GM18858 (cell line): ENCODE data around the gene PGS1.

Source experiments
- ATAC-seq: cut with Tn5 transposase; IDR thresholded peaks from one replicate; pipeline ENCODE4 v1.9.1; 2021; ENCODE audit not compliant: unreplicated experiment

The PGS1 gene

GRCh38 chr17:78346605-78347250, 31.7 kb upstream of the PGS1 start:
- no peak for ATAC-seq

GRCh38 chr17:78347453-78347852, 31.0 kb upstream of the PGS1 start:
- ATAC-seq = no peak

DNA sequence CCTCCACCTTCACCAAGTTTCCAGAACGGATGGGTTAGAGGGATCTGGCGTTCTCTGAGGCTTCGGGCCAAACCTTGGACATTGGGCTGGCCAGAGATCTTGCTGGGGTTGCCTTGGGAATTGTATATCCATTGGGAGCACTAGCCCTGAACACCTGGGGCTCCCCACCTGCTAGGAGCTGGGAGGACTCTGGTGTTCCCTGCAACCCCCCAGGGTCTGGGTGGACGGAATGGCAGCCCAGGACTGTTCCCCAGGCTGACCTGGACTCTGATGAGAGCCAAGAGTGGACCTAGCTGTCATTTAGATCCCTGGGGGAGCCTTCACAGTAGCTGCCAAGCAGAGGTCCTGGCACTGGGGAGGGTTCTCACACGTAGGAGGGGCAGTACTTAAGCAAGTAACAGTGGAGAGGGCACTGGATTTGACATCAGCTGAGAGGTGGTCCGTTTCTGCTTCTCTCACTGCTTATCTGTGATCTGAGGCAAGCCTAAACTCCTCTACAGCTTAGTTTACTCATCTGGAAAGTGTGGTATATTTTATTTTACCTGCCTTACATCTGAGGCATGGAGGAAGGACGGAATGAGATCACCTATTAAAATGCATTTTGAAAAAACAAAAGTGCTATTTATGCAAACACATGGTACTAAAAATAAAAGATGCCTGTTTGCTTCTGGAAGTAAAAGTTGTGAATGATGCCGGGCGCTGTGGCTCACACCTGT, 30.2 kb upstream of the PGS1 start:
- no peak for ATAC-seq

DNA sequence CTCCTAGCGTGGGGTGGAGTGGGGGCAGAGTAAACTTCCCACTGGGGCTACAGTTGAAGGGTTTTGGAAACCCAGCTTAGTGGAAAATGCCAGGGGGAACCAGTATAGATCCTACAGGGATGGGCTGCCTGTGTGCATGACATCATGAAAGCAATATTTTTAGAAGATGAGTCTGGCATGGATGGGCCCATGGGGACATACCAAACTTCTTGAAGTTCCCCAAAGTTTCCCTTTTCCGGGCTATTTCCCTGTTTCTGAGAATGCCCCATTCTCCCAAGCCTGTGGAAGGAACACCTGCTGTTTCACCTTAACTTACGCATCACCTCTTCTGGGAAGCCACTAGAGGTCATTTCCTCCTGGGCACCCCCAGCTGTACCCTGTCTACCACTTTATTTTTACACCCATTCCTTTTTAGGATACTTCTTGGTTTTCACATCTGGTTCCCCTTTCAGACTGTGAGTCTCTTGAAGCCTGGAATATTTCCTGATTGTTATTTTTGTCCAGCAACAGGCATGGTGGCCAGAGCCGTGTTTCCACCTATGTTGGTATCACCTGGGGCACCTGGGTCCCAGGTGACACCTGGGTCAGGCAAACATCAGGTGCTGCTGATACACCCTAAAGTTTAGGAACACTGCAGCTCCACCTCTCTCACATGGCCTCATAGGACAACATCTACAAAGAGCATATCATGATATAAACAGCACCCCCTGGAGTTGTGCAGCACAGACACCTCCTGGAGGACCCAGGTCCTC, 28.4 kb upstream of the PGS1 start:
- ATAC-seq = no peak

DNA sequence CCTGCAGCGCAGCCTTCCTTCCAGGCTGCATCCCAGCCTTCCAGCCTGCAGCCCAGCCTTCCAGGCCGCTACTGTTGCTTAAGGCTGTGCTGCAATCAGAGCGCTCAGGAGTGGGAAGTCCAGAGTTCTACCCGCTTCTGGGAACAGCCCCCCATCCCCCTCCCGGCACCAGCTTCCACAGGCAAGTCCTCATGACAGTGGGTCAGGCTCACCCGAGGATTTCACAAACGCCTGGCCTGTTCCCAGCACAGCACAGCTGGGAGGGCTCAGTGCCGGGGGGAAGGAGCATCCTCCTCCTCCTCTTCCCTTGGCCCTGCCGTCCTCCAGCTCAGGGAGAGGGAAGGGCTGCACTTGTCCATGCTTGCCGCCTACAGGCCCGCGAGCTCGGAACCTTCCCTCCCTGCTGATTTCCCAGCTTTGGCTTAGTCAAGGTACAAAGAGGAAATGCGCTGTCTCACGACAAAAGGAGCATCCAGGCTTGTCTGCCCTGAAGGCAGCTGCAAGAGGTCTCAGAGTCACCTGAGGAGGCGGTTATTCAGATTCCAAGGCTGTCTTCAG, 26.9 kb upstream of the PGS1 start:
- ATAC-seq = no peak

GRCh38 chr17:78353834-78354233, 24.6 kb upstream of the PGS1 start:
- no peak for ATAC-seq

DNA sequence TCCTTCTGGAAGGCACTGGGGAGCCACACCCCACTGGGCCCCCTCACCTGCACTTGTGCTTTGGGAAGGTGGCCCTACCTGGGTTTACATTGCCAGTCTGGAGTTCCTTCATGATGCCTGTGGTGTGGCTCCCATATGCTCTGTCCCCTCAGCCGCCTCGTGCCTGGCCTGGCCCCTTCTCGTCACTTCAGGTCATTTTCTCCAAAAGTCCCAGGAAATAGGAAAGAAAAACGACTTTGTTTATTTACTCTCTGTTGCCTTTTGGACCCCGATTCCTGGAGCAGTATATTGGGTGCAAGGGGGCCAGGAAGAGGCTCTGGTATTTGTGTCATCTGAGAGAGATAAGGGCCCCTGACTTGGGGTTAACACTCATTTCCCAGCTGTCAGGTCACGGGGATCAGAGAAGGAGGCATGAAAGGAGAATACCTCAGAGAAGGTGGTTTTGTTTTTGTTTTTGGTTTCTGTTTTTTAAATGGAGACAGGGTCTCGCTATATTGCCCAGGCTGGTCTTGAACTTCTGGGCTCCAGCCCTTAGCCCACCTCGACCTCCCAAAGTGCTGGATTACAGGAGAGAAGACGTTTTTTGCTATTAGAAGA, 23.3 kb upstream of the PGS1 start:
- no peak for ATAC-seq

DNA sequence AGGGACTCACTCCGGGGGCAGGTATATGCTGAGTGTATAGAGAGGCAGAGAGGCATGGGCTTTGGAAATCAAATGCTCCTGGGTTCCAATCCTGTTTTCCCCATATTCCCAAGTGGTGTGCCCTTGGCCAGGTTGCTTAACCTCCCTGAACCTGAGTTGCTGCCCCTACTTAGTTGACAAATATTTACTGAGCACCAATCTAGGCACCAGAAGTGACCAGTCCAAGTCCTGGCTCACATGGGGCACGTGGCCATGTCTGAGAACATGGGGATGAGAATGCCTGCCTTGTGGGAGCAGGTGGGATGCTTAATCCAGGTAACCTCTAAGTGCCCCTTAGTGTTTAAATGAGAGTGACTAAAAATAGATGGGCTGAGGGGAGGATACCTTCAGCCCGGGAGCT, 22.7 kb upstream of the PGS1 start:
- no peak for ATAC-seq

DNA sequence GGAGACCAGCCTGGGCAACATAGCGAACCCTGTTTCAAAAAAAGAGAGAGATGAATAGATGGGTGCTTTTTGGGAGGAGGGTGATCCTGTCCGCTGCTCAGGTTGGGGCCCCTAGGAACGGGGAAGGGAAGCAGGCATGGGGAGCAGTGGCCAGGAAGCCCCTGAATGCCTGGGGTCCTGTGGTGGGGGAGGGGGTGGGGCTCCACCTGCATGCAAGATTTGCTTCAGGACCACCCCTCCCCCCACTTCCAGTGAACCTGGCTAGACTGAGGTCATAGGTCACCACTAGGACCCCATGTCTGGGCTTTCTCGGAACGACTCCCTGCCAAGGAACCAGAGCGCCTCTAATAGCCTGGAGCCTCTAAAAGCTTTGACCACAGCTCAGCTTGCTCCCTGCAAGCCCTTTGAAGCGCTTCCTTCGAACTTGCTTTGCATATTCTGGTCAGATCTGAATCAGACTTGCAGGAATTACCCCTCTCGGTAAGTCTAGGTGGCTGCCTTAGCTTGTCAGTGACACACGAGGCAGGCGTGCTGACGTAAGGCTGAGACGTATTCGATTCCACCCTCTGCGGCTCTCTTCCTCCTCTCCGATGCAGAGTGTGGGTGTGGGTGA, 22.2 kb upstream of the PGS1 start:
- peak; percentile 70 for ATAC-seq

- no peak for ATAC-seq
These were observed 21.3 kb upstream of the PGS1 start for GRCh38 chr17:78357177-78357586.

DNA sequence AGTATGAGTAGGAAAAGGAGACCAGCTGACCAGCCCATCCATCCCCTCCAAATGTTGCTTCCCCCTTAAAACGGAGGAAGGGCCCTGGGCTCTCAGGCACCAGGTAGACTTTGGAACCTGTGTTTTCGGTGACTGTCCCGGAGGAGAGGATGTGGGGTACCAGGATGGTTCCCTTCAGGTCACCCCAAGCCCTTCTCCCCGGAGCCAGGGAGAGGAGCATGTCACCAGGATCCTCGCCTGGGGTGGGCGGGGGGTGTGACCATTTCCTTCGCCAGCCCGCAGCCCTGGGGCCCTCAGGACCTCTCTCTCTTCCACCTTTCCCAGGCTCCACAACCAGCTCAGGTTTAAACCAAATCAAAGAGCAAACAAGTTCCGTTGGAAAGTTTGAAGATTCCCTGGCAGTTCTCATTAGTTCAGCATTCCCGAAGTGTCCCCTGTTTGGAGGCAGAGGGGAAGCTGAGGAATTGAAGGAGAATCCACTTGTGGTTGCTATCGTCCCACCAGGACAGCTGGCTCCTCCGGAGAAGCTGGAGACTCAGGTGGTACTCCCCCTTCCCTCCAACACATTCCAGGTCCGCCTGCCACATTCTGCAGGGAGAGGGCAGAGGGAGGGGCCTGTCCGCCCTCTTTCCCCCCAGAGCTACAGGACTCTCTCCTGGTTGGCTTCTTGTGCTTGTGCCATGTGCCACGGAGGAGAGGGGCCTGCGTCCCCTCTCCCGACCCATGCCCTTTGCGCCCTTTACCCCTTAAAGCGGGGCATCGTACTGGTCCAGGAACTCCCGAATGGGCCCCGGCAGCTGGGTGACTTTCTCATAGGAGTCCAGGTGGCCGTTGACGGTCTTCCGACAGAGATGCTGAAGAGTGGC, 20.5 kb upstream of the PGS1 start:
- no peak for ATAC-seq

DNA sequence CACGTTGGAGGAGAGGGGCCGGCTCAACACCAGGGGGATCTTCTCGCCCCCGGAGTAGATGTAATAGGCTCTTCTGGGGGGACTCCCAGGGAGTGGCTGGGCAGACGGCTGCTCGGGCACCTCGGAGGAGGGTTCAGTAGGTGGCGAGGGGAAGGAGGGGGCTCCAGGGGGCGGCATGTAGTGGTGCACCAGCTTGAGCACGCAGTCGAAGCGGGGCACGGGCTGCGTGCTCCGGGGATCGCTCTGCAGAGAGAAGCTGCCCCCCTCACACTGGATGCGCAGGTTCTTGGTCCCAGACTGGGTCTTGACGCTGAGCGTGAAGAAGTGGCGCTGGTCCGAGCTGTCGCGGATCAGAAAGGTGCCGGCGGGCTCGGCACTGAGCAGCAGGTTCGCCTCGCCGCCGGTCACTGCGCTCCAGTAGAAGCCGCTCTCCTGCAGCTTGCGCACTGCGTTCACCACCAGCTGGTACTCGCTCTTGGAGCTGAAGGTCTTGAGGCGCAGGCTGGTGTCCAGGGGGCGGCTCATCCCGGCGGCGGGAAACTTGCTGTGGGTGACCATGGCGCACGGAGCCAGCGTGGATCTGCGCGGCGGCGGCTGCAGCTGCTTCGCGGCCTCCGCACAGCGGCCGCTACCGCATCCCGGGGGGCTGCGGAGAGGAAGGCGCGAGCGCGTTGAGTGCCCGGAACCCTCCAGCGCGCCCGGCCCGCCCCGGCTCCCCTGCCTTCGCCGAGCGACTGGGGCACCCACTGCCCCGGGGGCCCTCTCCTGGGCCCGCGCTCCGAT, 19.7 kb upstream of the PGS1 start:
- no peak for ATAC-seq

GRCh38 chr17:78359321-78359996, 19.0 kb upstream of the PGS1 start:
- ATAC-seq = no peak

- peak; percentile 21 for ATAC-seq
These were observed 18.5 kb upstream of the PGS1 start, which contains the start of gene SOCS3 for GRCh38 chr17:78359997-78360370. TSS of gene SOCS3 (minus strand) at chr17:78360077. CDS start at chr17:78359095, 982 bp downstream.

GRCh38 chr17:78360371-78361224, 17.9 kb upstream of the PGS1 start:
- peak; percentile 5 for ATAC-seq

GRCh38 chr17:78361225-78361701, 17.2 kb upstream of the PGS1 start:
- ATAC-seq = no peak

DNA sequence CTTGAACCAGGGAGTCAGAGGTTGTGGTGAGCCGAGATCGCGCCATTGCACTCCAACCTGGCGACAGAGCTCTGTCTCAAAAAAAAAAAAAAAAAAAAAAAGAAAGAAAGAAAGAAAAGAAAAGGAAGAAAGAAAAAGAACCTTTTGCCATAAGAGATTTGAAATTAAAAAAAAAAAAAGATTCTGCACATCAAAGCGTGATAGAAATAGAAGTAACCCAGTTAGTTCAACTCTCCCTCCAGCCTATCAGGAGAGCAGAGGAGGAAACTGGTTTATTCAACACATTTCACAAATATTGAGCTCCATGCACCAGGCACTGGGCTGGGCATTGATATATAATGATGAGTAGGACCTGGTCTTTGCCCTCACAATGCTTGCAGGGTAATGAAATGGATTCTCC, 16.2 kb upstream of the PGS1 start:
- ATAC-seq = no peak

- ATAC-seq = no peak
These were observed 15.8 kb upstream of the PGS1 start for GRCh38 chr17:78362671-78363070.
